Measurements from ENCODE around the gene MAPK10.
"Not testable (repeated sequence)": the region's sequence is repeated elsewhere in the genome, so short reads cannot be mapped to it uniquely, and the experiment has no call there.

Gene MAPK10

GRCh38 chr4:85967872-85968271 lies 392.0 kb downstream of the MAPK10 start:
- DNase-seq (ENCODE audit: low read depth) = no peak

- no peak for DNase-seq (ENCODE audit: low read depth)
Observed at GRCh38 chr4:85966373-85966772, 393.5 kb downstream of the MAPK10 start.

GRCh38 chr4:85965529-85965928 lies 394.3 kb downstream of the MAPK10 start:
- DNase-seq (ENCODE audit: low read depth) = no peak

GRCh38 chr4:85965017-85965416 lies 394.8 kb downstream of the MAPK10 start:
- DNase-seq (ENCODE audit: low read depth) = not testable (repeated sequence)

GRCh38 chr4:85964298-85964697 lies 395.6 kb downstream of the MAPK10 start:
- no peak for DNase-seq (ENCODE audit: low read depth)

GRCh38 chr4:85963231-85963630 lies 396.6 kb downstream of the MAPK10 start:
- no peak for DNase-seq (ENCODE audit: low read depth)

- no peak for DNase-seq (ENCODE audit: low read depth)
Observed at GRCh38 chr4:85961887-85962286, 398.0 kb downstream of the MAPK10 start.

GRCh38 chr4:85956293-85956945 lies 403.4 kb downstream of the MAPK10 start:
- no peak for DNase-seq (ENCODE audit: low read depth)

GRCh38 chr4:85955620-85956292 lies 404.1 kb downstream of the MAPK10 start:
- no peak for DNase-seq (ENCODE audit: low read depth)

- DNase-seq (ENCODE audit: low read depth) = no peak
Observed at GRCh38 chr4:85953651-85954018, 406.2 kb downstream of the MAPK10 start.

- no peak for DNase-seq (ENCODE audit: low read depth)
Observed at GRCh38 chr4:85952972-85953650, 406.7 kb downstream of the MAPK10 start.

- DNase-seq (ENCODE audit: low read depth) = no peak
Observed at GRCh38 chr4:85952528-85952927, 407.3 kb downstream of the MAPK10 start.

GRCh38 chr4:85951099-85951498 lies 408.8 kb downstream of the MAPK10 start:
- no peak for DNase-seq (ENCODE audit: low read depth)

- no peak for DNase-seq (ENCODE audit: low read depth)
Observed at GRCh38 chr4:85946821-85947220, 413.0 kb downstream of the MAPK10 start.

GRCh38 chr4:85942107-85942506 lies 417.7 kb downstream of the MAPK10 start:
- DNase-seq (ENCODE audit: low read depth) = no peak

- DNase-seq (ENCODE audit: low read depth) = no peak
Observed at GRCh38 chr4:85940151-85940550, 419.7 kb downstream of the MAPK10 start.
